Naive thymus-derived CD4-positive, alpha-beta T cell (primary cell): ENCODE measurements around the gene ATG16L2. TPM values are rescaled to one million over a fixed set of nuclear protein-coding genes. Genes with fewer than 3 reads are reported as not detected.

ENCODE experiments used
- ATAC-seq: fragments of 150-1000 bp; cut with Tn5 transposase; 2 replicates; pipeline ENCODE4 v1.10.0; 2021; ENCODE audit warnings: mild to moderate bottlenecking, moderate library complexity
- CTCF ChIA-PET: fragments of 350-600 bp; sonication (Branson Sonifier 250); formaldehyde crosslinking; loops from one replicate; lab custom pipeline; 2021; ENCODE audit warnings: antibody characterized with exemption; lab: Charles Lee
- POLR2A ChIA-PET: fragments of 350-600 bp; sonication (Branson Sonifier 250); formaldehyde crosslinking; loops from one replicate; lab custom pipeline; 2021; ENCODE audit warnings: antibody characterized with exemption, inconsistent platforms; lab: Charles Lee
- DNase-seq, 9 donors: peaks; one replicate each; pipeline versions ENCODE4 v3.0.0 to v3.0.0-alpha.2; 2020 to 2022; ENCODE audit warnings: mixed read lengths in 1 of 9
- H3K27ac ChIP-seq: one replicate; pipeline ENCODE4 v1.7.0; 2013; ENCODE audit warnings: mild to moderate bottlenecking, low read depth, low read length, moderate library complexity
- H3K27me3 ChIP-seq, 2 donors: one replicate each; pipeline ENCODE4 v1.7.0; 2013; ENCODE audit warnings: low read length in 2 of 2, mild to moderate bottlenecking in 2 of 2, moderate library complexity in 2 of 2; ENCODE audit not compliant: control insufficient read depth in 2 of 2, insufficient read depth in 2 of 2
- H3K36me3 ChIP-seq, 3 experiments: 1 replicate in 2 of 3; 2 replicates in 1 of 3; pipeline ENCODE4 v1.7.0; 2013; ENCODE audit warnings: low read length in 3 of 3, mild to moderate bottlenecking in 3 of 3, moderate library complexity in 1 of 3; ENCODE audit not compliant: insufficient read depth in 3 of 3, control insufficient read depth in 2 of 3
- H3K4me1 ChIP-seq, 2 donors: one replicate each; pipeline ENCODE4 v1.7.0; 2013; ENCODE audit warnings: low read length in 2 of 2, mild to moderate bottlenecking in 2 of 2, moderate library complexity in 1 of 2; ENCODE audit not compliant: control insufficient read depth in 2 of 2, insufficient read depth in 2 of 2
- H3K4me3 ChIP-seq: 2 replicates; pipeline ENCODE4 v1.7.0; 2013; ENCODE audit warnings: mild to moderate bottlenecking, low read length
- H3K9me3 ChIP-seq, 3 experiments: 1 replicate in 2 of 3; 2 replicates in 1 of 3; pipeline ENCODE4 v1.7.0; 2013; ENCODE audit warnings: low read length in 3 of 3; ENCODE audit not compliant: control insufficient read depth in 2 of 3
- H3K27ac Mint-ChIP-seq, 9 donors: one replicate each; pipeline ENCODE4 v1.8.0; 2020 to 2022; ENCODE audit warnings: mixed read lengths in 9 of 9, mild to moderate bottlenecking in 8 of 9, moderate library complexity in 5 of 9, inconsistent platforms in 2 of 9
- H3K27me3 Mint-ChIP-seq, 5 donors: one replicate each; pipeline ENCODE4 v1.8.0; 2021 to 2022; ENCODE audit warnings: mixed read lengths in 5 of 5, mild to moderate bottlenecking in 1 of 5
- H3K36me3 Mint-ChIP-seq, 5 donors: one replicate each; pipeline ENCODE4 v1.8.0; 2020 to 2022; ENCODE audit warnings: mixed read lengths in 5 of 5, mild to moderate bottlenecking in 3 of 5, inconsistent platforms in 1 of 5
- H3K4me1 Mint-ChIP-seq, 7 donors: one replicate each; pipeline ENCODE4 v1.8.0; 2020 to 2022; ENCODE audit warnings: mixed read lengths in 7 of 7, mild to moderate bottlenecking in 3 of 7, inconsistent platforms in 1 of 7
- H3K4me3 Mint-ChIP-seq, 10 donors: one replicate each; pipeline ENCODE4 v1.8.0; 2020 to 2022; ENCODE audit warnings: mild to moderate bottlenecking in 10 of 10, mixed read lengths in 10 of 10, moderate library complexity in 6 of 10, inconsistent platforms in 2 of 10
- H3K9me3 Mint-ChIP-seq, 11 donors: one replicate each; pipeline ENCODE4 v1.8.0; 2020 to 2022; ENCODE audit warnings: mixed read lengths in 11 of 11, mild to moderate bottlenecking in 4 of 11, inconsistent platforms in 1 of 11, moderate library complexity in 1 of 11
- intact Hi-C, 2 donors: fragments of 100-400 bp; cut with micrococcal nuclease; formaldehyde crosslinking; loops; one replicate each; pipeline ENCODE4 v1.15.1; 2023
- polyA plus RNA-seq, 2 donors: library from polyadenylated mRNA; unstranded; fragments of 300-500 nt; fragmentation: Illumina TruSeq; gene quantifications; one replicate each; pipeline ENCODE4 v1.2.3, GENCODE V29; 2021
- total RNA-seq, 6 experiments: library from RNA in 5 of 6; stranded (reverse) in 5 of 6; gene quantifications; 1 replicate in 5 of 6; 2 replicates in 1 of 6; pipeline ENCODE4 v1.2.3 and lab custom pipeline; 2021 to 2026

The ATG16L2 gene
- total and polyA plus RNA-seq, 7 experiments from 2014 or later, result 12.8 to 199 (median 134) TPM

DNA sequence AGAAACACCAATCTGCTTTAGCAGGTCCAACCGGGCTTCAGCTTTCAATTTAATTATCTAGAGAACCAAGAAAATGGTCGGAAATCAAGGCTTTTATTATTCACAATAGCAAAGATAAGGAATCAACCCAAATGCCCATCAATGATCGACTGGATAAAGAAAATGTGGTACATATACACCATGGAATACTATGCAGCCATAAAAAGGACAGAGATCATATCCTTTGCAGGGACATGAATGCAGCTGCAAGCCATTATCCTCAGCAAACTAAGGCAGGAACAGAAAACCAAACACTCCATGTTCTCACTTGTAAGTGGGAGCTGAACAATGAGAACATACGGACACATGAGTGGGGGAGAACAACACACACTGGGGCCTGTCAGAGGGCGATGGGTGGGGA is 53.8 kb downstream of the ATG16L2 start:
- ATAC-seq (no peak), DNase-seq (no peak)
- Histone ChIP-seq H3K4me1 (peaks cover 0 to 11% of the 10 kb centered on the region in 2 donors), H3K27ac (no peak overlapping the region), H3K27me3 (no peaks in the 10 kb centered on the region), H3K36me3 (peaks cover 0 to 3% (median 0%) of the 10 kb centered on the region in 3 experiments), H3K4me3 (no peak overlapping the region), H3K9me3 (no peaks in the 10 kb centered on the region)
- Mint-ChIP-seq H3K4me1 (peaks cover 16 to 36% (median 28%) of the 10 kb centered on the region in 7 donors), H3K4me3 (no peak overlapping the region), H3K27me3 (no peaks in the 10 kb centered on the region), H3K36me3 (peaks cover 8 to 45% (median 26%) of the 10 kb centered on the region in 5 donors), H3K9me3 (peaks cover 0 to 3% (median 0%) of the 10 kb centered on the region in 11 donors), H3K27ac (peak overlapping the region in 2 of 9 donors; percentile 55 to 72)
- ChIA-PET POLR2A (no interaction called here), CTCF (interaction anchor here (1.2 to 1.4 kb wide), 2 partner anchors 10 to 21 kb away, joined by 3 to 4 read pairs; no protein-coding TSS in a partner anchor)
- intact Hi-C loops, result no loop called here

DNA sequence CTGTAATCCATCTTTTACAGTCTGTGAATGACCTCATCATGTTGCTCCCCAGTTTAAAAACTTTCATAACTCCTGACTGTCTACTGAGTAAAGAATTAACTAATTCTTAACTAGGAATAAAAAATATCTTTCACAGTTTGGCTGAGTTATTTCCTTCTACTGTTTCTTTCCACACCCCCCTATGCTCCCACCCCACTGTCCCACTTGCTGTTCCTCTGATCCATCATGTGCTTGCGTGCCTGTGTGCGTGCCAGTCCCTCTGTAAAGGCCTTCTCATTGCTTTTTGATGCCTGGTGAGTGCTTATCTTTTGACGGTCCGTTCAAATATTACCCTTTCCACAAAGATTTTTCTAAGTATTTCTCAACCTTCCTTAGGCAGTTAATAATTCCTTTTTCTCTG is 55.6 kb downstream of the ATG16L2 start:
- peaks cover 0 to 11% of the 10 kb centered on the region in 2 donors for H3K4me1 ChIP-seq
- intact Hi-C loops, result no loop called here
- no peak for ATAC-seq
- no peak overlapping the region for H3K27ac ChIP-seq
- no peaks in the 10 kb centered on the region for H3K9me3 ChIP-seq
- no peaks in the 10 kb centered on the region for H3K27me3 ChIP-seq
- H3K9me3 Mint-ChIP-seq, result peaks cover 0 to 3% (median 0%) of the 10 kb centered on the region in 11 donors
- CTCF ChIA-PET, result no interaction called here
- H3K4me1 Mint-ChIP-seq, result peaks cover 16 to 36% (median 28%) of the 10 kb centered on the region in 7 donors
- H3K36me3 ChIP-seq, result peaks cover 0 to 3% (median 0%) of the 10 kb centered on the region in 3 experiments
- peaks cover 8 to 40% (median 26%) of the 10 kb centered on the region in 5 donors for H3K36me3 Mint-ChIP-seq
- POLR2A ChIA-PET, result interaction anchor here (0.9 kb wide), 1 partner anchor 29 kb away, joined by 4 read pairs; no protein-coding TSS in a partner anchor
- H3K27me3 Mint-ChIP-seq, result no peaks in the 10 kb centered on the region
- peak overlapping the region in 3 of 10 donors; percentile 18 to 25 (median 21) for H3K4me3 Mint-ChIP-seq
- H3K27ac Mint-ChIP-seq, result peak overlapping the region in 4 of 9 donors; percentile 39 to 87 (median 61)
- no peak overlapping the region for H3K4me3 ChIP-seq
- DNase-seq, result no peak

DNA sequence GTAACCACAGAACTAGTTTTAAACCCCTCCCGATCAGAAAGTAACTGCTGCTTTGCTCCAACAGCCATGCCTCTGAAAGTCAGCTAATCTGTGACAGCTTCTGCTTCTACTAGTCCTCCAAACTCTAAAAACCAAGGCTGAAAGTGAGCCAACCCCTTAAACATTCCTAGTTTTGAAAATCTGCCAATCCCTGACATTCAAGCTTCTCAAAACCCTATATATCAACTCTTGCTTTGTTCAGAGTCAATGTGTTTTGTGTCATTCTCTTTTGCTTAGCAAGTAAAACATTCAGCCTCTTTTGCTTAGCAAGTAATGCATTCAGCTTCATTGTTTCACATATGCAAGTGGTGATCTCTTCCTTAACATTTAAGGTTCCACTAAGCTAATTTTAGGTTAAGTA is 56.9 kb downstream of the ATG16L2 start:
- no peaks in the 10 kb centered on the region for H3K9me3 ChIP-seq
- H3K4me3 ChIP-seq, result no peak overlapping the region
- Mint-ChIP-seq H3K9me3 (peaks cover 0 to 3% (median 0%) of the 10 kb centered on the region in 11 donors), H3K36me3 (peaks cover 8 to 38% (median 23%) of the 10 kb centered on the region in 5 donors), H3K4me1 (peaks cover 16 to 36% (median 26%) of the 10 kb centered on the region in 7 donors), H3K27ac (peak overlapping the region in 4 of 9 donors; percentile 9 to 51 (median 36)), H3K4me3 (no peak overlapping the region), H3K27me3 (no peaks in the 10 kb centered on the region)
- H3K27ac ChIP-seq, result no peak overlapping the region
- peaks cover 0 to 11% of the 10 kb centered on the region in 2 donors for H3K4me1 ChIP-seq
- ATAC-seq, result no peak
- peaks cover 0 to 3% (median 0%) of the 10 kb centered on the region in 3 experiments for H3K36me3 ChIP-seq
- DNase-seq, result no peak
- H3K27me3 ChIP-seq, result no peaks in the 10 kb centered on the region
- ChIA-PET POLR2A (no interaction called here), CTCF (no interaction called here)
- intact Hi-C loops, result no loop called here

DNA sequence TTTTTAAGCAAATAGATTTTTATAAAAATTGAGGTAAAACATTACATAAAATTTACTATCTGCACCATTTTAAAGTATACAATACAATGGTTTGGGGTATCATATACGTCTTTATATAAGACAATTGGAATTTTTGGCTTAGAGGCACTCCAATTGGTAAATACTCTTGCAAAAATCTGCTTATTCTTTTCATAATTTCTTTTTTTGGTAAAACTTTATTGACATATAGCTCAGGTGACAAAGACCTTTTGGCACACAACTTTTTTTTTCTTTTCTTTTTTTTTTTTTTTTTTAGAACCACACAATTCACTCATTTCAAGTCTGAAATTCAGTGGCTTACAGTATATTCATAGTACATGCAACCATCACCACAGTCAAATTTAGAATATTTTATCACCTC is 57.8 kb downstream of the ATG16L2 start:
- Mint-ChIP-seq H3K36me3 (peaks cover 8 to 34% (median 18%) of the 10 kb centered on the region in 5 donors), H3K9me3 (peaks cover 0 to 3% (median 0%) of the 10 kb centered on the region in 11 donors), H3K27ac (peak overlapping the region in 1 of 9 donors; percentile 17), H3K27me3 (no peaks in the 10 kb centered on the region), H3K4me1 (peaks cover 16 to 32% (median 26%) of the 10 kb centered on the region in 7 donors), H3K4me3 (no peak overlapping the region)
- no peaks in the 10 kb centered on the region for H3K27me3 ChIP-seq
- CTCF ChIA-PET, result interaction anchor here (0.6 kb wide), 1 partner anchor 27 kb away, joined by 3 read pairs; no protein-coding TSS in a partner anchor
- intact Hi-C loops, result no loop called here
- H3K9me3 ChIP-seq, result no peaks in the 10 kb centered on the region
- H3K27ac ChIP-seq, result no peak overlapping the region
- no peak for ATAC-seq
- POLR2A ChIA-PET, result interaction anchor here (0.6 kb wide), 1 partner anchor 62 kb away, joined by 3 read pairs; no protein-coding TSS in a partner anchor
- DNase-seq, result no peak
- no peak overlapping the region for H3K4me3 ChIP-seq
- H3K4me1 ChIP-seq, result peaks cover 0 to 11% of the 10 kb centered on the region in 2 donors
- H3K36me3 ChIP-seq, result peaks cover 0 to 2% (median 0%) of the 10 kb centered on the region in 3 experiments

DNA sequence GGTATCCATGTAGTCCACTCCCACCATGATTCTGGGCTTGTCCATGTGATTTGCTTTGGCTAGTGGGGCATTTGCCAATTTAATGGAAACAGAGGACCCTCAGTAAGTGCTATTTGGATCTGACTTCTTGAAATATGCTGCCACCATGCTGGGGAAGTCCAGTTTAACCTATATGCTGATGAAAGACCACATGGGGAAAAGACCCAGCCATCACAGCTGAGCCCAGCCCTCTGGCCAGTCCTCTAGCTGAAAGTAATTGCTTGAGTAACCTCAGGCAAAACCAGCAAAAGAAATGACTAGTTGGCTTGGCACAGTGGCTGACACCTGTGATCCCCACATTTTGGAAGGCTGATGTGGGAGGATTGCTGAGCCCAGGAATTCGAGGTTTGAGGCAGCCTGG is 61.5 kb downstream of the ATG16L2 start:
- no peaks in the 10 kb centered on the region for H3K4me1 ChIP-seq
- DNase-seq (no peak), ATAC-seq (no peak)
- no peaks in the 10 kb centered on the region for H3K9me3 ChIP-seq
- H3K27me3 ChIP-seq, result no peaks in the 10 kb centered on the region
- H3K4me3 ChIP-seq, result no peak overlapping the region
- H3K27ac ChIP-seq, result no peak overlapping the region
- intact Hi-C loops, result no loop called here
- Mint-ChIP-seq H3K4me1 (peaks cover 5 to 14% (median 12%) of the 10 kb centered on the region in 7 donors), H3K27me3 (no peaks in the 10 kb centered on the region), H3K27ac (no peak overlapping the region), H3K36me3 (peaks cover under 1 to 43% (median 21%) of the 10 kb centered on the region in 5 donors), H3K4me3 (no peak overlapping the region), H3K9me3 (peaks cover 0 to 12% (median 0%) of the 10 kb centered on the region in 11 donors)
- H3K36me3 ChIP-seq, result peaks cover 0 to 3% (median 2%) of the 10 kb centered on the region in 3 experiments
- ChIA-PET POLR2A (no interaction called here), CTCF (no interaction called here)

DNA sequence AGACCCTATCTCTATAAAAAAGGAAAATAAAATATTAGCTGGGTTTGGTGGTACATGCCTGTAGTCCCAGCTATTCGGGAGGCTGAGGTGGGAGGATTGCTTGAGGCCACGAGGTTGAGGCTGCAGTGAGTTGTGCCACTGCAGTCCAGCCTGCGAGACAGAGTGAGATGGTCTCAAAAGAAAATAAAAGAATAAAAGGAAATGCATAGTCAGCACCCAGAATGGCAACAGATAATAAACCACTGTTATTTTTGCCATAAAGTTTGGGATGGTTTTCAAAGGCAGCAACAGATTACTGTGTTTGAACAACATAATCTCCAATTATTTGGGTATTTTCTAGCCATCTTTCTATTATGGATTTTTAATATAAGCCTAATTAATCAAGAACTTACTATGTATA is 61.9 kb downstream of the ATG16L2 start:
- Mint-ChIP-seq H3K4me3 (no peak overlapping the region), H3K27ac (no peak overlapping the region), H3K4me1 (peaks cover under 1 to 10% (median 8%) of the 10 kb centered on the region in 7 donors), H3K36me3 (peaks cover 4 to 43% (median 26%) of the 10 kb centered on the region in 5 donors), H3K27me3 (no peaks in the 10 kb centered on the region), H3K9me3 (peaks cover 0 to 15% (median 3%) of the 10 kb centered on the region in 11 donors)
- Histone ChIP-seq H3K4me1 (no peaks in the 10 kb centered on the region), H3K4me3 (no peak overlapping the region), H3K27ac (no peak overlapping the region), H3K9me3 (no peaks in the 10 kb centered on the region), H3K36me3 (peaks cover 0 to 5% (median 3%) of the 10 kb centered on the region in 3 experiments), H3K27me3 (no peaks in the 10 kb centered on the region)
- ATAC-seq (no peak), DNase-seq (no peak)
- intact Hi-C loops, result no loop called here
- ChIA-PET CTCF (no interaction called here), POLR2A (no interaction called here)
